Upper lobe of left lung (tissue), 4 donors: ENCODE data around the gene DNAH17.

ENCODE experiments used
- POLR2A ChIP-seq, 4 donors: fragments of 450-650 bp; IDR thresholded peaks; one replicate each; pipeline ENCODE4 v1.5.1; 2016 to 2017; ENCODE audit warnings: antibody characterized with exemption in 4 of 4, mild to moderate bottlenecking in 2 of 4
- TF ChIP-seq, protein P1 (sequence below), 6 experiments: fragments of 450-650 bp in 4 of 6; fragments of 200-600 bp in 2 of 6; sonication (generic) in 2 of 6; IDR thresholded peaks; one replicate each; pipeline ENCODE4 v1.5.1; 2016 to 2019; ENCODE audit warnings: antibody characterized with exemption in 6 of 6

DNA sequence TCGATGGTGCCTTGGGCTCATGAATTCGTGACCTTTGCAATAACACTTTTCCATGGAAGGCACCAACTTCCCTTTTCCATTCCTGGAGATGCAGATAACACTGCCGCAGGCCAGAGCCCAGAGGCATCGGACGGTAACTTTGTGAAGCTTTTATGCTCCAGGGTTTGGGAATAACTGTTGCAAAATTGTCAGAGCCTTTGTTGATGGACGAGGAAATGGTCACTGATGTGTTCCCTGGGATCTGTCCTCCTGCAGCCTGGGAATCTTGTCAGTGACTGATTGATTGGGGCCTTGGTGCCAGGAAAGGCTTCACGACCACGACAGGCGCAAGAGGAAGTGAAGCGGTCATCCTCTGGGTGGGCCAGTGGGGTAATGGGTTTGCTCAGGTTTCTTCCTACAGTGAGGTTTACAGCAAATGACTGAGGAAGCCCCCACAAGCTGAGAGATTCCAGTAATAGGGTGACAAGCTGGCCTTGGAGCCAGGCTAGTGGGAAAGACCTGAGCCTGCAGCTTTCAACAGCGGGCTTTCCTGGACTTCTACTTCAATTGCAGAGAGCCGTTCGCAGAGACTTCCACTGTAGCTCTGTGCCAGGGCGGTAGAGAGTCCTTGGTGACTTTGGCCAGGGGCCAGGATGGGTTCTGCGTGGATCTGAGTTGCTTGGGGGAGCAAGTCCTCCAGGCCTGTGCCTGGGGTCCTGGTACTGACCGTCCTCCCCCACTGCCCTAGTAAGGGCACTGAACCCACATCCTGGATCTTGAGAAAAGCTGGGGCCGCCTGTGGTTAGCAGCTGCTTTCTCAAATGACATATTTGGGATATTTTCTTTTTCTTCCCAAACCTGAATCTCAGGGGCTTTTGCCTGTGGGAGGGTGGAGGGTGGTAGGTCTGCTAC, 161.1 kb downstream of the DNAH17 start:
- TF ChIP-seq POLR2A (IDR thresholded peaks at IDR 0.05) = no peak
- TF ChIP-seq, protein P1, sequence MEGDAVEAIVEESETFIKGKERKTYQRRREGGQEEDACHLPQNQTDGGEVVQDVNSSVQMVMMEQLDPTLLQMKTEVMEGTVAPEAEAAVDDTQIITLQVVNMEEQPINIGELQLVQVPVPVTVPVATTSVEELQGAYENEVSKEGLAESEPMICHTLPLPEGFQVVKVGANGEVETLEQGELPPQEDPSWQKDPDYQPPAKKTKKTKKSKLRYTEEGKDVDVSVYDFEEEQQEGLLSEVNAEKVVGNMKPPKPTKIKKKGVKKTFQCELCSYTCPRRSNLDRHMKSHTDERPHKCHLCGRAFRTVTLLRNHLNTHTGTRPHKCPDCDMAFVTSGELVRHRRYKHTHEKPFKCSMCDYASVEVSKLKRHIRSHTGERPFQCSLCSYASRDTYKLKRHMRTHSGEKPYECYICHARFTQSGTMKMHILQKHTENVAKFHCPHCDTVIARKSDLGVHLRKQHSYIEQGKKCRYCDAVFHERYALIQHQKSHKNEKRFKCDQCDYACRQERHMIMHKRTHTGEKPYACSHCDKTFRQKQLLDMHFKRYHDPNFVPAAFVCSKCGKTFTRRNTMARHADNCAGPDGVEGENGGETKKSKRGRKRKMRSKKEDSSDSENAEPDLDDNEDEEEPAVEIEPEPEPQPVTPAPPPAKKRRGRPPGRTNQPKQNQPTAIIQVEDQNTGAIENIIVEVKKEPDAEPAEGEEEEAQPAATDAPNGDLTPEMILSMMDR (IDR thresholded peaks at IDR 0.05) = no peak
